OCI-LY3 (cell line): ENCODE measurements around the gene TMEM167A.

Source experiments
- CTCF ChIP-seq: fragments of 200-600, 300-600 bp; sonication (generic); IDR thresholded peaks from 2 replicates; pipeline ENCODE4 v1.5.1; 2014; ENCODE audit warnings: antibody characterized with exemption, low read length, low read depth
- EZH2phosphoT487 ChIP-seq: fragments of 200-600 bp; shearing (Covaris generic); IDR thresholded peaks from 2 replicates; pipeline ENCODE4 v1.6.1; 2018; ENCODE audit warnings: antibody characterized with exemption, mixed run types, low read depth

- TF ChIP-seq CTCF (no peak), EZH2phosphoT487 (no peak)
These were observed 28.4 kb downstream of the TMEM167A start for GRCh38 chr5:83048811-83049210.
